Erythroblast (primary cell): ENCODE data around the gene SPDYE4.

Source experiments
- GATA1 ChIP-seq: IDR thresholded peaks from 2 replicates; pipeline ENCODE4 v1.6.1; 2011; ENCODE audit warnings: low read depth, mild to moderate bottlenecking, control low read depth, low read length, moderate library complexity
- POLR2A ChIP-seq: IDR thresholded peaks from 2 replicates; pipeline ENCODE4 v1.6.1; 2011; ENCODE audit warnings: mild to moderate bottlenecking, low read length

- TF ChIP-seq POLR2A (no peak), GATA1 (no peak)
Observed at GRCh38 chr17:8707332-8708024, 50.9 kb downstream of the SPDYE4 start.
